ENCODE data around the gene SSB.
"Not testable (repeated sequence)": the region's sequence is repeated elsewhere in the genome, so short reads cannot be mapped to it uniquely, and the experiment has no call there.

Gene SSB

DNA sequence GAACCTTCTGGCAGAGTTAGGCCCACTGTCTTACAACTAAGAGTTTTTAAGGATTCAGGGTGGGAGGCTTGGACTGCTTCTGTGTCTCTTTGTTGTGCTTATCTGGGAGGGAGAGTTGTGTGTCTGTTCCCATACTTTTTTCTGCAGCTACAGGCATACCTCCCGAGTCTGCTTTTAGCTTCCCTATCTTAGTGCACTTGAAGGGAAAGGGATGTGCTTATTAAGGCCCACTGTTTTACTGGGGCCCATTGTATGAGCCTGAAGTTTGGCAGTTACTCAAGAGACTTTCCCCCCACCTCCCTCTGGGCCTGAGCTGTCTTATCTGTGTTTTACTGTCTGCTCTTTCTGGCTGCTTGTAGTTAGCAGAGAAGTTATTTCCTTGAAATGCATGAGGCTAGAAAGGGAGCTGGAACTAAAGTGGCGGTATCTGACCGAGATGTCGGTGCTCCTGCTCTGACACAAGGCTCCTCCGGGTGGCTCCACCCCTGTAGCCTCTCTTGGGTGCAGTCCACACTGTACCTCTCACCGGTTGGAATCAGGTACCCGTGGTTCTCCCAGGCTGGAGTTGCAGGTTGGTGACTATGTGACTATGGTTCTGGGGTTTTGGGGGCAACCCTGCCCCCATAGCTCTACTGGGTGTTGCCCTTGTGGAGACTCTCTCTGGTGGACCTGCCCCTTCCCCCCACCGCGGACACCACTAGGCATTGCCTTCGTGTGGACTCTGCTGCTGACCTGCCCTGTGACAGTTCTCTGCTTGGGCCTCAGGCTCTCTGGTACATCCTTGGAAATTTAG is 41.5 kb downstream of the SSB start:
- no peak for DNase-seq

DNA sequence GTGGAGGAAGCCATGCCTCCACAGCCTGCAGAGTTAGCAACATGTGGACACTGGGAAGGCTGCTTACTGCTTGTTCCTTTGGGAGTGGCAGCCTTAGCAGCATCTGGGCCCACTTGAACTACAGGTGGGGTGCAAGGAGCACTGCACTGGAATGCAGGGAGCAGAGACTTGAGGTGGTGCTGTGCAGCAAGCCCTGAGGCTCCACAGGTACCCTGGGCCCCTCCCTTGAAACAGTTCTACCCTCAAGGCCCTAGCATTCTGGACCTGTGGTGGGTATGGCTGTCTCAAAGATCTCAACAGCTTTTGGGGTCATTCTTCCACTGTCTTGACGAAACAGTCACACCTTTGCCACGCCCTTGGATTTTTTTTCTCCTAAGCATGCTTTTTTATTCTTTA is 42.1 kb downstream of the SSB start:
- no peak for DNase-seq

DNA sequence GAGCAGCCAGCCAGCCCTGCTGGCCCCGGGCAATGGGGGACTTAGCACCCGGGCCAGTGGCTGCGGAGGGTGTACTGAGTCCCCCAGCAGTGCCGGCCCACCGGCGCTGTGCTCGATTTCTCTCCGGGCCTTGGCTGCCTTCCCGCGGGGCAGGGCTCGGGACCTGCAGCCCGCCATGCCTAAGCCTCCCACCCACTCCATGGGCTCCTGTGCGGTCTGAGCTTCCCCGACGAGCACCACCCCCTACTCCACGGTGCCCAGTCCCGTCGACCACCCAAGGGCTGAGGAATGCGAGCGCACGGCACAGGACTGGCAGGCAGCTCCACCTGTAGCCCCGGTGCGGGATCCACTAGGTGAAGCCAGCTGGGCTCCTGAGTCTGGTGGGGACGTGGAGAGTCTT is 43.0 kb downstream of the SSB start:
- DNase-seq, result not testable (repeated sequence)

DNA sequence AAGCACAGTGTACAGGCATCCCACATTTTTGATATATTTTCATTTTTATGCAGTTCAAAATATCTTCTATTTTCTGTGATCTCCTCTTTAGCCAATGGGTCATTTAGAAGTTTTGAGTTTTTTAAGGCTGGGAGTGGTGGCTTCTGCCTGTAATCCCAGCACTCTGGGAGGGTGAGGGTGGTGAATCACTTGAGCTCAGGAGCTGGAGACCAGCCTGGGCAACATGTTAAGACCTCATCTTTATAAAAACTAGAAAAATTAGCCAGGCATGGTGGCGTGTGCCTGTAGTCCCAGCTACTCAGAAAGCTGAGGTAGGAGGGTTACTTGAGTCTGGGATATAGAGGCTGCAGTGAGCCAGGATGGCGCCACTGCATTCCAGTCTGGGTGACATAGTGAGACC is 46.3 kb downstream of the SSB start:
- DNase-seq, result no peak

DNA sequence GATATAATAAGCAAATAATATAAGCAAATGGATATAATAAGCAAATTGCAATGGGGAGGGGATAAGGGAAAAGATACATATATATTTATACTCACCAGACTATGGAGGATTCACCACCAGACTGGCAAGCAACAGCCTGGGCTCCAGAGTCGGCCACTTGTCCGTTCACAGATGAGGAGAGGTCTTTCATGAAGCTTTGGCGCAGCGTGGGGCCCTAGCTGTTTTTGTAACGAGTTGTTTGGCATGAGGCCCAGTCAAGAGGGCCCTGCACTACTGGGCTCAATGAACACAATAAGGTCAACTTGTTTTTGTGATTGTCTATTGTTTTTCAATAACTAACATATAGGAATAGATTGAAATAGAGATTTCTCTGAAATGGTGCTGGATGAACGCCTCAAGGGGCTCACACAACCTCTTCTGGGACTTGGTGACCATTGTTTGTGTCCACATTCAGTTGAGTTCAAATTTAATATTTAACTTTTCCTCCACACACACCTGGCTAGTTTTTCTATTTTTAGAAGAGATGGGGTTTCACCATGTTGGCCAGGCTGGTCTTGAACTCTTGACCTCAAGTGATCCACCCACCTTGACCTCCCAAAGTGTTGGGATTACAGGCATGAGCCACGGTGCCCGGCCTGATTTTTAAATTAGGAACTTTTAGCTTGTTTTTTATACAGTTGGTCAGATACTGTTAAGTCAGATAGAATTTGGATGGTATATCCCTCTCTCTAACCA is 50.5 kb downstream of the SSB start:
- DNase-seq, result not testable (repeated sequence)

DNA sequence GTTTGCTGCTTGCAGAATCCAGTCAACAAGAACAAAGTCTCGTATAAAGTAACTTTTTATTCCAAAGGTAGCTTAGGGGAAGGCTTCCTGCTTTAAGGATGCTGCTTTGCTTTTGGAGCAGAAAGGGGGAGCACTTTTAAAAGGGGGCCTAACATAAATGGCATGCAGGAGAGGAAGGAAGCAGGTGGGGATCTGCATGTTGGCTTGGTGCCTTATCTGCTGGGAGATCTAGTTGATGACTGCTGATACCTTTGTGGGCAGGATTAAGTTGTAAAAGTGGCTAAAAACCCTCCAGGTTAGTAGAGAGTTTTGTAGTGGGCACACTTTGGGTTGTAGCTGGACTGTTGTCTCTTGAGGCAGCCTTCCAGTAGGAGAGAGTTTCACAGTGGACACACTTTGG is 51.0 kb downstream of the SSB start:
- no peak for DNase-seq

DNA sequence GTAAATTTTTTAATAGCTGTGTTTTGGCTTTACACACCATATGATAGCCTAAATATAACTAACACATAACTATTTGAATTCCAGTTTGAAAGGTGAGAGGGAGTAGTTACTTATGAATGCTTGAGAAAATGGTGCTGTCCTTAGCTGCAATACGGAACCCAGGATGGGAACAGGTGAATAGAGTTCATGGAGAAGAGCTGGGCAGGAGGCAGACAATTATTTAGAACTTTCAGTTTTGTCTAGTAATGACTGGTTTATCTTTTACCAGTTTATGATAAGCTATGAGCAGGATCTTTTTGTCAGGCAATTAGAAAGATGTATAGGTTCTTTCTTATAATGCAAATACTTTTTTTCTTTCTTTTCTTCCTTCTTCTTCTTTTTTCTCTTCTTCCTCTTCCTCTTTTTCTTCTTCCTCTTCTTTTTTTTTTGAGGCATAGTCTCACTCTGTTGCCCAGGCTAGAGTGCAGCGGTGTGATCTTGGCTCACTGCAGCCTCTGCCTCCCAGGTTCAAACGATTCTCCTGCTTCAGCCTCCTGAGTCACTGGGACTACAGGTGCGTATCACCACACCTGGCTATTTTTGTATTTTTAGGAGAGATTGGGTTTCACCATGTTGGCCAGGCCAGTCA is 54.5 kb downstream of the SSB start:
- DNase-seq, result no peak

DNA sequence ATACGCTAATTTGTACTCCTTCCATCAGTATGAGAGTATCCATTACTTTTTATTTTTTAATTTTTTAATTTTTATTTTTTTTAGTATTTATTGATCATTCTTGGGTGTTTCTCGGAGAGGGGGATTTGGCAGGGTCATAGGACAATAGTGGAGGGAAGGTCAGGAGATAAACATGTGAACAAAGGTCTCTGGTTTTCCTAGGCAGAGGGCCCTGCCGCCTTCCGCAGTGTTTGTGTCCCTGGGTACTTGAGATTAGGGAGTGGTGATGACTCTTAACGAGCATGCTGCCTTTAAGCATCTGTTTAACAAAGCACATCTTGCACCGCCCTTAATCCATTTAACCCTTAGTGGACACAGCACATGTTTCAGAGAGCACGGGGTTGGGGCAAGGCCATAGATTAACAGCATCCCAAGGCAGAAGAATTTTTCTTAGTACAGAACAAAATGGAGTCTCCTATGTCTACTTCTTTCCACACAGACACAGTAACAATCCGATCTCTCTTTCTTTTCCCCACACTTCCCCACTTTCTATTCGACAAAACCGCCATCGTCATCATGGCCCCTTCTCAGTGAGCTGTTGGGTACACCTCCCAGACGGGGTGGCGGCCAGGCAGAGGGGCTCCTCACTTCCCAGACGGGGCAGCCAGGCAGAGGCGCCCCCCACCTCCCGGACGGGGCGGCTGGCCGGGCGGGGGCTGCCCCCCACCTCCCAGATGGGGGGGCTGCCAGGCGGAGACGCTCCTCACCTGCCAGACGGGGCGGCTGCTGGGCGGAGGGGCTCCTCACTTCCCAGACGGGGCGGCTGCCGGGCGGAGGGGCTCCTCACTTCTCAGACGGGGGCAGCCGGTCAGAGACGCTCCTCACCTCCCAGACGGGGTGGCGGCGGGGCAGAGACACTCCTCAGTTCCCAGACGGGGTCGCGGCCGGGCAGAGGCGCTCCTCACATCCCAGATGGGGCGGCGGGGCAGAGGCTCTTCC is 56.9 kb downstream of the SSB start:
- not testable (repeated sequence) for DNase-seq

DNA sequence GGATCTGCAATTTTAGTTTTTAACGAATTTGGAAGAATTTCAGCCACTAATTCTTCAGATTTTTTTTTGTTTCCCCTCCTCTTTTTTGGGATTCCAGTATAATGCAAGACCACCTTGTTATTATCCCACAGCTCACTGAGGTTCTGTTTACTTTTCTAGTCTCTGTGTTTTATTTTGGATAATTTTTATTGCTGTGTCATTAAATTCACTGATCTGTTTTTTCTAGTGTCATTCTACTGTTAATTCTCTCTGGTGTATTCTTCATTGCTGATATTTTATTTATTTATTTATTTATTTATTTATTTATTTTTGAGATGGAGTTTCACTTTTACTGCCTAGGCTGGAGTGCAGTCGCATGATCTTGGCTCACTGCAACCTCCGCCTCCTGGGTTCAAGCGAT is 60.8 kb downstream of the SSB start:
- DNase-seq, result no peak

DNA sequence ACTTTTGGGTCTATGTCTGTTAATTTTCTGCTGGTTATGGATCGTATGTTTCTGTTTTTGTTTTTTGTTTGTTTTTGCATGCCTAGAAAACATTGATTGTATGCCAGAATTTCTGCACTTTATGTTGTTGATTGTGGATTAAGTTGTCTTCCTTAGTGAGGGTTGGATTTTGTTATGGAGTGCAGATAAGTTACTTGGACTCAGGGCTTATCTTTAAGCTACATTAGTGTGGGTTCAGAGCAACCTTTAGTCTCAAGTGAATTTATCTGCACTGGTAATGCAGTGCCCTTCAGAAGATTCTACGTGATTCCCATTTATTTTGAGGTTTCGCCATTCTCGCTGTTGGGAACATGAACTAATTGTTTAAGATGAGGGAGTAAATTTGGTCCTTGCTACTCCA is 61.5 kb downstream of the SSB start:
- no peak for DNase-seq

All from NCI-H2107 (cell line).